Neutrophil (primary cell): ENCODE data around the gene HSPA1L.
"Not testable (repeated sequence)": the region's sequence is repeated elsewhere in the genome, so short reads cannot be mapped to it uniquely, and the experiment has no call there.

Experiments used
- H3K27ac ChIP-seq: fragments of 200-600 bp; sonication (generic); 2 replicates; pipeline ENCODE4 v1.5.1; 2016; ENCODE audit warnings: mild to moderate bottlenecking, moderate library complexity
- H3K27me3 ChIP-seq: fragments of 200-600 bp; sonication (generic); 2 replicates; pipeline ENCODE4 v1.6.0; 2016; ENCODE audit warnings: mild to moderate bottlenecking
- H3K36me3 ChIP-seq: fragments of 200-600 bp; sonication (generic); 2 replicates; pipeline ENCODE4 v1.5.1; 2017
- H3K4me1 ChIP-seq, 2 experiments: fragments of 200-600 bp in 1 of 2; sonication (generic) in 1 of 2; 1 replicate in 1 of 2; 2 replicates in 1 of 2; pipeline versions ENCODE4 v1.5.1 to v1.6.1; 2013 to 2016; ENCODE audit warnings: low read depth in 1 of 2, low read length in 1 of 2, mild to moderate bottlenecking in 1 of 2, moderate library complexity in 1 of 2; ENCODE audit not compliant: control insufficient read depth in 1 of 2, insufficient read depth in 1 of 2
- H3K4me3 ChIP-seq, 2 experiments: fragments of 200-600 bp in 1 of 2; sonication (generic) in 1 of 2; 1 replicate in 1 of 2; 2 replicates in 1 of 2; pipeline ENCODE4 v1.5.1; 2013 to 2016; ENCODE audit warnings: low read depth in 1 of 2, low read length in 1 of 2, mild to moderate bottlenecking in 1 of 2, moderate library complexity in 1 of 2
- H3K9me3 ChIP-seq: fragments of 200-600 bp; sonication (generic); 2 replicates; pipeline ENCODE4 v1.5.1; 2016
- TF ChIP-seq, protein P1 (sequence below): fragments of 200-600 bp; sonication (generic); IDR thresholded peaks from 2 replicates; pipeline ENCODE4 v1.5.1; 2016; ENCODE audit warnings: antibody characterized with exemption

HSPA1L gene

DNA sequence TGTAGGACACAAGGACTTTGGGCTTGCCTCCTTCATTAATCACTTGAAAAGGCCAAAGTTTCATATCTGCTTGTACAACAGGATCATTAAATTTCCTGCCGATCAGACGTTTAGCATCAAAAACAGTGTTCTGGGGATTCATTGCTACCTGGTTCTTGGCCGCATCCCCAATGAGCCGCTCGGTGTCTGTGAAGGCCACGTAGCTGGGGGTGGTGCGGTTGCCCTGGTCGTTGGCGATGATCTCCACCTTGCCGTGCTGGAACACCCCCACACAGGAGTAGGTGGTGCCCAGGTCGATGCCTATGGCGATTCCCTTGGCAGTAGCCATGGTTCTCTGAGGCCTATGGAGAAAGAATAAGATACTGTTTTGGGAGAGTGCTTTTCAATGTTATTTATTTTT is 3.4 kb downstream of the HSPA1L start:
- Histone ChIP-seq H3K27ac (no peak overlapping the region), H3K4me3 (no peak overlapping the region), H3K36me3 (peaks cover 28% of the 10 kb centered on the region), H3K9me3 (no peaks in the 10 kb centered on the region), H3K4me1 (peaks cover 34 to 39% of the 10 kb centered on the region in 2 experiments), H3K27me3 (no peaks in the 10 kb centered on the region)
- TF ChIP-seq, protein P1, sequence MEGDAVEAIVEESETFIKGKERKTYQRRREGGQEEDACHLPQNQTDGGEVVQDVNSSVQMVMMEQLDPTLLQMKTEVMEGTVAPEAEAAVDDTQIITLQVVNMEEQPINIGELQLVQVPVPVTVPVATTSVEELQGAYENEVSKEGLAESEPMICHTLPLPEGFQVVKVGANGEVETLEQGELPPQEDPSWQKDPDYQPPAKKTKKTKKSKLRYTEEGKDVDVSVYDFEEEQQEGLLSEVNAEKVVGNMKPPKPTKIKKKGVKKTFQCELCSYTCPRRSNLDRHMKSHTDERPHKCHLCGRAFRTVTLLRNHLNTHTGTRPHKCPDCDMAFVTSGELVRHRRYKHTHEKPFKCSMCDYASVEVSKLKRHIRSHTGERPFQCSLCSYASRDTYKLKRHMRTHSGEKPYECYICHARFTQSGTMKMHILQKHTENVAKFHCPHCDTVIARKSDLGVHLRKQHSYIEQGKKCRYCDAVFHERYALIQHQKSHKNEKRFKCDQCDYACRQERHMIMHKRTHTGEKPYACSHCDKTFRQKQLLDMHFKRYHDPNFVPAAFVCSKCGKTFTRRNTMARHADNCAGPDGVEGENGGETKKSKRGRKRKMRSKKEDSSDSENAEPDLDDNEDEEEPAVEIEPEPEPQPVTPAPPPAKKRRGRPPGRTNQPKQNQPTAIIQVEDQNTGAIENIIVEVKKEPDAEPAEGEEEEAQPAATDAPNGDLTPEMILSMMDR = no peak

DNA sequence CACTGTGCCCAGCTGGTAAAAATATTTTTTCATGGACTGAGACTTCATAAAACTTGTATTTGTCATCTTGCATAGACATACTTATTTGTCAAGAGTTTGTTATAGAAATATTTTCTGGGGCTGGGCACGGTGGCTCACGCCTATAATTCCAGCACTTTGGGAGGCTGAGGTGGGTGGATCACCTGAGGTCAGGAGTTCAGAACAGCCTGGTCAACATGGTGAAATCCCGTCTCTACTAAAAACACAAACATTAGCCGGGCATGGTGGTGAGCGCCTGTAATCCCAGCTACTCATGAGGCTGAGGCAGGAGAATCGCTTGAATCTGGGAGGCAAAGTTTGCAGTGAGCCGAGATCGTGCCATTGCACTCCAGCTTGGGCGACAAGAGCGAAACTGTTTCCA is 6.5 kb downstream of the HSPA1L start:
- not testable (repeated sequence) for H3K27ac ChIP-seq, H3K27me3 ChIP-seq, H3K4me3 ChIP-seq, H3K9me3 ChIP-seq
- Histone ChIP-seq H3K4me1 (peaks cover 36 to 38% of the 10 kb centered on the region in 2 experiments), H3K36me3 (peaks cover 28% of the 10 kb centered on the region)

DNA sequence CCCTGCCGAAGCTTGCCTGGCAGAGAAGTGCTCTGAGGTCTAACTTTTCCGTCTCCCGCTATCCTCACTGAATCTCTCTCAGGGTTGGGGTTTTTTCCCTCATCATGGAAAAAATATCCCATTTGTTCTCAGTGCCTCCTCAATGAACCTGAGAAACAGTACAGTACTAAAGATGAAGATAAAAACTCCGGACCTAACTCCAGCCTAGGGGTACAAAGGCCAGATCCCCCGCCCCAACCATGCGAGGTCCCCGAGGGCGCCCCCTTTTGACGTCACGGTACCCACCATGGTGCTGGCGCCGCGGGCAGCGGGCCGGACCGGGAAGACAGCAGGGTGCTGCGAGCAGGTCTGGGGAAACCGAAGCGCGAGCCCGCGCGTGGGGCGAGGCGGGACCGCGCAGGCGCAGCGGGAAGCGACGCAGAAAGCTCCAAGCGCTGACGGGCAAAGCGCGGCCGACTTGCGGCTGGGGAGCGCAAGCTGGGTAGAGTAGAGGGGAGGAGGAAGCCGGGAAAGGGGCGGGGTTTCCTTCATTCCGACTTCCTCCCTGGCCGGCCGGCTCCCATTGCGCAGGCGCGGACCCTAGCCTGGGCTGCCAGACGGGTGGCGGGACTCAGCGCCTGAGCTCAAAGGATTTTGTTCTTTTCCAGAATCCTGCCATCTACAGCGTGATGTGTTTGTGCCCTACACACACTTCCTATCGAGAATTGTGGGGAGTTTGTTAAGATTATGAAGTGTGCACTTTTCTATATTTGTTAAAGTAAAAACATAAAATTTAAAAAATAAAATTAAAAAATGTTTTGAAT is 8.4 kb downstream of the HSPA1L start, which contains the start of gene LSM2:
LSM2 (minus strand) TSS at position 497 of the 803 bp plus-strand sequence; CDS start at position 288, 209 bp downstream.
- peak within 1 kb of the TSS; percentile 87 for H3K27ac ChIP-seq
- peaks cover 27% of the 10 kb centered on the region for H3K36me3 ChIP-seq
- no peaks in the 10 kb centered on the region for H3K27me3 ChIP-seq
- peaks cover 17 to 19% of the 10 kb centered on the region in 2 experiments for H3K4me1 ChIP-seq
- peak within 1 kb of the TSS; percentile 70 to 75 for H3K4me3 ChIP-seq
- no peaks in the 10 kb centered on the region for H3K9me3 ChIP-seq
- TF ChIP-seq, protein P1 = peak; percentile 78

- Histone ChIP-seq H3K36me3 (peaks cover 20% of the 10 kb centered on the region), H3K4me3 (peak overlapping the region; percentile 70 to 75), H3K27ac (peak overlapping the region; percentile 87), H3K9me3 (no peaks in the 10 kb centered on the region), H3K27me3 (no peaks in the 10 kb centered on the region), H3K4me1 (peaks cover 17 to 19% of the 10 kb centered on the region in 2 experiments)
- TF ChIP-seq, protein P1 = no peak
These were observed 9.1 kb downstream of the HSPA1L start for GRCh38 chr6:31805939-31806469.

GRCh38 chr6:31801031-31801927 is 13.8 kb downstream of the HSPA1L start:
- not testable (repeated sequence) for H3K27ac ChIP-seq, H3K9me3 ChIP-seq, H3K27me3 ChIP-seq, H3K36me3 ChIP-seq, H3K4me3 ChIP-seq
- peaks cover 22 to 26% of the 10 kb centered on the region in 2 experiments for H3K4me1 ChIP-seq

DNA sequence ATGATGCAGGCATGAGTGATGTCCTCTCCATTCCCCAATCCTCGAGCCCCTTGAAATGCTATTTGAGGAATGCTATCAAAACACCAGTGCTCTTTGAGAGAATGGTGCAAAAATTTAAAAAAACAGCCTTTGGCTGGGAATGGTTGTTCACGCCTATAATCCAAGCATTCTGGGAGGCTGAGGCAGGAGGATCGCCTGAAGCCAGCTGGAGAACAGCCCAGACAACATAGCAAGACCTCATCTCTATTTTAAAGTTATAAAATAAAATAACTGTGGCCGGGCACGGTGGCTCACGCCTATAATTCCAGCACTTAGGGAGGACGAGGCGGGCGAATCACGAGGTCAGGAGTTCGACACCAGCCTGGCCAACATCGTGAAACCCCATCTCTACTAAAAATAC is 15.3 kb downstream of the HSPA1L start:
- no peaks in the 10 kb centered on the region for H3K36me3 ChIP-seq
- H3K9me3 ChIP-seq = no peaks in the 10 kb centered on the region
- no peak overlapping the region for H3K27ac ChIP-seq
- H3K4me1 ChIP-seq = peaks cover 25 to 26% of the 10 kb centered on the region in 2 experiments
- H3K27me3 ChIP-seq = no peaks in the 10 kb centered on the region
- H3K4me3 ChIP-seq = no peak overlapping the region
- TF ChIP-seq, protein P1 = no peak
